Activated T-helper 1 cell treated with anti-CD3 and anti-CD28 coated beads, Interleukin-2, amount 50 U/mL, for 16 hours (primary cell): ENCODE data around the gene MYO10.
"Not testable (repeated sequence)": the region's sequence is repeated elsewhere in the genome, so short reads cannot be mapped to it uniquely, and the experiment has no call there.

ENCODE experiments used
- DNase-seq, 2 donors: peaks; one replicate each; pipeline ENCODE4 v3.0.0-alpha.2; 2020; ENCODE audit warnings: low read depth in 1 of 2, low spot score in 1 of 2

The MYO10 gene

GRCh38 chr5:16750445-16750844, 185.6 kb downstream of the MYO10 start:
- DNase-seq, result no peak

GRCh38 chr5:16749626-16750025, 186.5 kb downstream of the MYO10 start:
- DNase-seq, result no peak

GRCh38 chr5:16744164-16744880, 191.8 kb downstream of the MYO10 start:
- DNase-seq, result no peak

- no peak for DNase-seq
Observed at GRCh38 chr5:16742938-16743337, 193.2 kb downstream of the MYO10 start.

- DNase-seq, result no peak
Observed at GRCh38 chr5:16740811-16741392, 195.2 kb downstream of the MYO10 start.

- DNase-seq, result no peak
Observed at GRCh38 chr5:16740066-16740810, 195.8 kb downstream of the MYO10 start.

- DNase-seq, result not testable (repeated sequence)
Observed at GRCh38 chr5:16738393-16738792, 197.7 kb downstream of the MYO10 start.

- no peak for DNase-seq
Observed at GRCh38 chr5:16737620-16738364, 198.3 kb downstream of the MYO10 start.

- DNase-seq, result no peak
Observed at GRCh38 chr5:16737209-16737608, 198.9 kb downstream of the MYO10 start.

GRCh38 chr5:16736158-16736995, 199.7 kb downstream of the MYO10 start:
- no peak for DNase-seq

GRCh38 chr5:16735101-16736060, 200.7 kb downstream of the MYO10 start:
- DNase-seq, result no peak

GRCh38 chr5:16733331-16734006, 202.6 kb downstream of the MYO10 start:
- no peak for DNase-seq

GRCh38 chr5:16732356-16732755, 203.7 kb downstream of the MYO10 start:
- no peak for DNase-seq

GRCh38 chr5:16727755-16728325, 208.2 kb downstream of the MYO10 start:
- no peak for DNase-seq

GRCh38 chr5:16726538-16726946, 209.5 kb downstream of the MYO10 start:
- no peak for DNase-seq

- DNase-seq, result no peak
Observed at GRCh38 chr5:16725575-16725974, 210.5 kb downstream of the MYO10 start.

GRCh38 chr5:16723821-16724220, 212.3 kb downstream of the MYO10 start:
- DNase-seq, result no peak

GRCh38 chr5:16722097-16722495, 214.0 kb downstream of the MYO10 start:
- no peak for DNase-seq
